H1 (cell line): ENCODE results near the gene DCAF6. TPM values are rescaled to one million over a fixed set of nuclear protein-coding genes. Genes with fewer than 3 reads are reported as not detected.

ENCODE experiments used
- ASH2L ChIP-seq: fragments of 200-600, 300-600 bp; sonication (generic); IDR thresholded peaks from one replicate; pipeline ENCODE4 v1.7.1; 2017; ENCODE audit warnings: low read length
- FOSL1 ChIP-seq: IDR thresholded peaks from 2 replicates; pipeline ENCODE4 v1.6.1; 2011; ENCODE audit warnings: mild to moderate bottlenecking, low read depth, low read length, moderate library complexity; ENCODE audit not compliant: insufficient read depth
- KDM4A ChIP-seq: IDR thresholded peaks from one replicate; pipeline ENCODE4 v1.7.1; 2012; ENCODE audit warnings: low read depth, mild to moderate bottlenecking, moderate library complexity, low read length, inconsistent platforms; ENCODE audit not compliant: severe bottlenecking
- RFX5 ChIP-seq: IDR thresholded peaks from 2 replicates; pipeline ENCODE4 v1.6.1; 2011; ENCODE audit warnings: low read depth, low read length, improper control_type of control experiment, borderline replicate concordance
- SRF ChIP-seq: IDR thresholded peaks from 2 replicates; pipeline ENCODE4 v1.6.1; 2011; ENCODE audit warnings: mild to moderate bottlenecking, low read depth, low read length, moderate library complexity
- TAF7 ChIP-seq: optimal IDR thresholded peaks from 2 replicates; pipeline ENCODE3; 2011; ENCODE audit warnings: low read depth, mild to moderate bottlenecking, inconsistent platforms, low read length, moderate library complexity, borderline replicate concordance
- polyA plus RNA-seq, 7 experiments: library from polyadenylated mRNA; depleted of rRNA in 3 of 7; stranded (reverse) in 5 of 7; unstranded in 2 of 7; fragments of >200 nt in 5 of 7; fragments of 200-250 nt in 2 of 7; gene quantifications; 1 replicate in 5 of 7; 2 replicates in 1 of 7; 4 replicates in 1 of 7; pipeline versions ENCODE4 v1.2.1 to v1.2.3, GENCODE V29; 2011 to 2013; ENCODE audit warnings: missing spikeins in 2 of 7, mixed read lengths in 2 of 7
- total RNA-seq: library from RNA; stranded (reverse); fragmentation: NEBNext Ultra II Directional; extraction: Animal tissue kit (Norgen Biotek cat#: 25700); gene quantifications from 2 replicates; pipeline ENCODE4 v1.2.1, GENCODE V29; 2021

DCAF6 gene
- total and polyA plus RNA-seq, 2 of the 8 experiments (the other 6 are each of a cell fraction or from before 2014, with no cell fraction given) = 12.3 to 17.4 TPM

GRCh38 chr1:167904652-167905130 is 31.8 kb upstream of the DCAF6 start (continued):
- no peak for TF ChIP-seq TAF7
- no peak for TF ChIP-seq KDM4A
- no peak for TF ChIP-seq FOSL1
- no peak for TF ChIP-seq SRF
- TF ChIP-seq RFX5 = no peak
- TF ChIP-seq ASH2L = no peak
